ENCODE results near the gene CLHC1.
"Not testable (repeated sequence)": the region's sequence is repeated elsewhere in the genome, so short reads cannot be mapped to it uniquely, and the experiment has no call there.

DNA sequence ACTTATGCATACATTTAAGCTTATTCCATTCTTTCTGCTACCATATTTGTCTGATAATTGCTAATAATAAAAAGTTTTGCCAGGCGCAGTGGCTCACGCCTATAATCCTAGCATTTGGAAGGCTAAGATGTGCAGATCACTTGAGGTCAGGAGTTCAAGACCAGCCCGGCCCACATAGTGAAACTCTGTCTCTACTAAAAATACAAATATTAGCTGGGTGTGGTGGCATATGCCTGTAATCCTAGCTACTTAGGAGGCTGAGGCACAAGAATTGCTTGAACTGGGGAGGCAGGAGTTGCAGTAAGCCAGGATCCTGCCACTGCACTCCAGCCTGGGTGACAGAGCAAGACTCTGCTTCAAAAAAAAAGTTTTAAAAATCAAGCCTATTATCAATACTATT, 27.5 kb upstream of the CLHC1 start:
- TF ChIP-seq POLR2AphosphoS5, POLR2A (IDR thresholded peaks at IDR 0.05): not testable (repeated sequence)
- TF ChIP-seq, protein P1, sequence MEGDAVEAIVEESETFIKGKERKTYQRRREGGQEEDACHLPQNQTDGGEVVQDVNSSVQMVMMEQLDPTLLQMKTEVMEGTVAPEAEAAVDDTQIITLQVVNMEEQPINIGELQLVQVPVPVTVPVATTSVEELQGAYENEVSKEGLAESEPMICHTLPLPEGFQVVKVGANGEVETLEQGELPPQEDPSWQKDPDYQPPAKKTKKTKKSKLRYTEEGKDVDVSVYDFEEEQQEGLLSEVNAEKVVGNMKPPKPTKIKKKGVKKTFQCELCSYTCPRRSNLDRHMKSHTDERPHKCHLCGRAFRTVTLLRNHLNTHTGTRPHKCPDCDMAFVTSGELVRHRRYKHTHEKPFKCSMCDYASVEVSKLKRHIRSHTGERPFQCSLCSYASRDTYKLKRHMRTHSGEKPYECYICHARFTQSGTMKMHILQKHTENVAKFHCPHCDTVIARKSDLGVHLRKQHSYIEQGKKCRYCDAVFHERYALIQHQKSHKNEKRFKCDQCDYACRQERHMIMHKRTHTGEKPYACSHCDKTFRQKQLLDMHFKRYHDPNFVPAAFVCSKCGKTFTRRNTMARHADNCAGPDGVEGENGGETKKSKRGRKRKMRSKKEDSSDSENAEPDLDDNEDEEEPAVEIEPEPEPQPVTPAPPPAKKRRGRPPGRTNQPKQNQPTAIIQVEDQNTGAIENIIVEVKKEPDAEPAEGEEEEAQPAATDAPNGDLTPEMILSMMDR (IDR thresholded peaks at IDR 0.05) = not testable (repeated sequence)

All from suprapubic skin (tissue), 4 donors.